Duodenal mucosa (tissue), 2 donors: ENCODE data around the gene MARCHF9.

ENCODE experiments used
- H3K27ac ChIP-seq: one replicate; pipeline ENCODE4 v1.7.0; 2013; ENCODE audit warnings: low read depth, low read length
- H3K27me3 ChIP-seq, 2 donors: one replicate each; pipeline ENCODE4 v1.7.0; 2013; ENCODE audit warnings: low read length in 2 of 2, control low read depth in 1 of 2; ENCODE audit not compliant: insufficient read depth in 2 of 2, control insufficient read depth in 1 of 2
- H3K36me3 ChIP-seq, 2 donors: one replicate each; pipeline ENCODE4 v1.7.0; 2013; ENCODE audit warnings: low read length in 2 of 2, control low read depth in 1 of 2; ENCODE audit not compliant: insufficient read depth in 2 of 2, control insufficient read depth in 1 of 2
- H3K4me1 ChIP-seq, 2 donors: one replicate each; pipeline ENCODE4 v1.7.0; 2013; ENCODE audit warnings: low read length in 2 of 2, control low read depth in 1 of 2; ENCODE audit not compliant: insufficient read depth in 2 of 2, control insufficient read depth in 1 of 2
- H3K4me3 ChIP-seq, 2 donors: one replicate each; pipeline ENCODE4 v1.7.0; 2013; ENCODE audit warnings: low read length in 2 of 2, low read depth in 1 of 2
- H3K9ac ChIP-seq, 2 donors: one replicate each; pipeline ENCODE4 v1.7.0; 2013; ENCODE audit warnings: low read length in 2 of 2, low read depth in 1 of 2
- H3K9me3 ChIP-seq, 2 donors: one replicate each; pipeline ENCODE4 v1.7.0; 2013; ENCODE audit warnings: low read length in 2 of 2, control low read depth in 1 of 2; ENCODE audit not compliant: control insufficient read depth in 1 of 2

Gene MARCHF9

GRCh38 chr12:57761391-57761998 is 6.6 kb downstream of the MARCHF9 start:
- Histone ChIP-seq H3K4me1 (peaks cover 15 to 28% of the 10 kb centered on the region in 2 donors), H3K27me3 (peaks cover 18 to 25% of the 10 kb centered on the region in 2 donors), H3K4me3 (no peak overlapping the region), H3K36me3 (peaks cover 0 to 14% of the 10 kb centered on the region in 2 donors), H3K9ac (no peak overlapping the region), H3K27ac (no peak overlapping the region), H3K9me3 (no peaks in the 10 kb centered on the region)

- no peak overlapping the region for H3K9ac ChIP-seq
- no peaks in the 10 kb centered on the region for H3K9me3 ChIP-seq
- peaks cover 19 to 29% of the 10 kb centered on the region in 2 donors for H3K4me1 ChIP-seq
- no peak overlapping the region for H3K27ac ChIP-seq
- H3K4me3 ChIP-seq: no peak overlapping the region
- peaks cover 0 to 14% of the 10 kb centered on the region in 2 donors for H3K36me3 ChIP-seq
- H3K27me3 ChIP-seq: peaks cover 25 to 33% of the 10 kb centered on the region in 2 donors
Observed at GRCh38 chr12:57762463-57762862, 7.6 kb downstream of the MARCHF9 start.

DNA sequence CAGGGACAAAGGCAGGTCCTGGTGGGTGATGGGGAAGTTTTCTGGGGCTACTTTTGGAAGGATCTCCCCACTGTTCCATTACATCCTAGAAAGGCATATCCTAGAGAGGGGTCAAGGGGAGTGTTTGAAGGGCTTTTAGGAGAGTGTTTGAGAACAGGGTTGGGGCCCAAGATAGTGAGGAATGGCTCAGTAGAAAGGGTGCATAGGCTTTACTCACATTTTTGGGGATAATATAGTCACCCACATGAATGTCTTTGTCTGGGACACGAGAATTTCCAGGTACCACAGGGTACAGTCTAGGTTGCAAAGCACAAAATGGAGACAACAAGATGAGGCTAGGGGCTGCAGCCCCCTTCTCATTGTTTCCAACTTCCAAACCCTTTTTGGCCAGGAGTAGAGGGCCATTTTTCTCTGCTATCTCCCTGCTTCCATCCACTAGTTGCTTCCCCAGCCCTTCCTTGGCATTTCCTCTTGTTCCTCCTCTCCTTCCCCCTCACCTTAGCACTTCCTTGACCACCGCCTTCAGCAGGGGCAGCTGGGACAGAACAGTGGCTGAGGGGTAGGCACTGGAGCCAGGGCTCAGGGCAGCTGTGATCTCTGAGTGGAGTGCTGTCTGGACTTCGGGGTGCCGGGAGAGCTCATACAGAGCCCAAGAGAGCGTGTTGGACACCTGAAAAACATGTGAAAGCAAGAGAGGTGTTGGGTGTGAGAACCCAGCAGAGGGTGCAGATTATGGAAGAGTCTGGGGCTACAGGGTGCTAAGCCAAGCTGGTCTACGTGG is 9.2 kb downstream of the MARCHF9 start:
- no peak overlapping the region for H3K27ac ChIP-seq
- H3K4me3 ChIP-seq: peak overlapping the region; percentile 77 to 83
- peak overlapping the region in 1 of 2 donors; percentile 67 for H3K9ac ChIP-seq
- peaks cover 0 to 11% of the 10 kb centered on the region in 2 donors for H3K36me3 ChIP-seq
- no peaks in the 10 kb centered on the region for H3K9me3 ChIP-seq
- peaks cover 19 to 29% of the 10 kb centered on the region in 2 donors for H3K4me1 ChIP-seq
- H3K27me3 ChIP-seq: peaks cover 25 to 33% of the 10 kb centered on the region in 2 donors

DNA sequence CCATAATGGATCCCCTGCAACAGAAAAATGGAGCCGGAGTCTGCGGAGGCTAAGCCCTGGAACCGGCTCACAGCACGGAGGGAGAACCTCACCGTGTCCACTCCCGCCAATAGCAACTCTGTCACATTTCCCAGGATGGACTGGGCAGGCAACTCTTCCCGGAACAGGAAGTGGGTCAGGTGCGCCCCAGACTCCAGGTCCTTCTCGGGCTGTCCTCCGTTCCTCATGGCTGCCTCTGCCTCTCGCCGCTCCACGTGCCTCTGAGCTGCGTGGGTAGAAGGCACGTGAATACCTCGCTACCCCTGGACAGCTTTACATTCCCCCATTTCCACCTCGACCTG is 9.7 kb downstream of the MARCHF9 start:
- H3K27ac ChIP-seq: no peak overlapping the region
- peaks cover 25 to 33% of the 10 kb centered on the region in 2 donors for H3K27me3 ChIP-seq
- H3K4me1 ChIP-seq: peaks cover 19 to 29% of the 10 kb centered on the region in 2 donors
- peaks cover 0 to 15% of the 10 kb centered on the region in 2 donors for H3K36me3 ChIP-seq
- H3K4me3 ChIP-seq: peak overlapping the region; percentile 77 to 83
- peak overlapping the region; percentile 53 to 67 for H3K9ac ChIP-seq
- H3K9me3 ChIP-seq: no peaks in the 10 kb centered on the region

DNA sequence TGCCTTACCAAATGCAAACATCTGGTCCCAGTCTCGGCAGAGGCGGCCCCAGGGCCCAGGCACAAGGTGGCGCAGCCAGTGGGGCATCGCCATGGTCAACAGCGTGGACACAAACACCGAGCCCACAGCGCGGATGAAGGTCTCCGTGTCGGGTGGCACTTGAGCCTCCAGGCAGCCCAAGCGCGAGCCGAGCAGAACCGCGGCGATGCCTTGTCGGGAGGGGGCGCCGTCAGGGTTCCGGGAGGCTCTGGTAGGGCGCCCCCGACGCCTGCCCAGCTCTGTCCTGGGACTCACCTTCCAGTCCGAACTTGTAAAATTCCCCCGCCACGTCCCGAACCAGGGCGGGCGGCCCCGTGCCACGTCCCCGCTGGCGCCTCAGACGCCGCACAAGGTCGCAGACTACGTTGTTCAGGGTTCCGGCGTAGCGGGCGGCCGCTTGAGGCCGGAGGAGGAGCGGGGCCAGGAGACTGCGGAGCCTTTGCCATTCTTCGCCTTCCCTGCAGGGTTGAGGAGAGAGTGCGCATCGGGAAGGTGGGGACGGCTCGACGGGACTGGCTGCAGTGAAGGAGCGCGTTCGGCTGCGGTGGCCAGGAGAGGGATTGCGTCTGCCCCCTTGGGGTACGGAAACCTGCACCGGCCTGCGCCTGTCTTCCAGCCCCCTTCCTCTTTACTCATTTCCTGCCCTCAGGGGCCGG is 10.2 kb downstream of the MARCHF9 start:
- Histone ChIP-seq H3K27ac (no peak overlapping the region), H3K27me3 (peaks cover 25 to 33% of the 10 kb centered on the region in 2 donors), H3K4me1 (peaks cover 19 to 29% of the 10 kb centered on the region in 2 donors), H3K9ac (peak overlapping the region; percentile 53 to 67), H3K36me3 (peaks cover 0 to 19% of the 10 kb centered on the region in 2 donors), H3K4me3 (peak overlapping the region; percentile 77 to 83), H3K9me3 (no peaks in the 10 kb centered on the region)

GRCh38 chr12:57765698-57766463 is 11.0 kb downstream of the MARCHF9 start:
- Histone ChIP-seq H3K27me3 (peaks cover 25 to 33% of the 10 kb centered on the region in 2 donors), H3K9me3 (no peaks in the 10 kb centered on the region), H3K9ac (peak overlapping the region; percentile 7 to 67), H3K4me3 (peak overlapping the region; percentile 77 to 83), H3K36me3 (peaks cover 5 to 19% of the 10 kb centered on the region in 2 donors), H3K27ac (no peak overlapping the region), H3K4me1 (peaks cover 23 to 32% of the 10 kb centered on the region in 2 donors)

- peaks cover 5 to 19% of the 10 kb centered on the region in 2 donors for H3K36me3 ChIP-seq
- peak within 1 kb of the TSS in 1 of 2 donors; percentile 32 for H3K9ac ChIP-seq
- no peaks in the 10 kb centered on the region for H3K9me3 ChIP-seq
- H3K27me3 ChIP-seq: peaks cover 25 to 33% of the 10 kb centered on the region in 2 donors
- H3K4me3 ChIP-seq: peak within 1 kb of the TSS; percentile 77 to 83
- no peak within 1 kb of the TSS for H3K27ac ChIP-seq
- H3K4me1 ChIP-seq: peaks cover 30 to 40% of the 10 kb centered on the region in 2 donors
Observed at GRCh38 chr12:57766464-57767304, 11.8 kb downstream of the MARCHF9 start, which contains the start of gene CYP27B1. TSS of gene CYP27B1 (minus strand) at chr12:57767078. CDS start at chr12:57767041, 37 bp downstream.

GRCh38 chr12:57767305-57767698 is 12.4 kb downstream of the MARCHF9 start:
- peaks cover 30 to 41% of the 10 kb centered on the region in 2 donors for H3K4me1 ChIP-seq
- H3K36me3 ChIP-seq: peaks cover 5 to 19% of the 10 kb centered on the region in 2 donors
- no peaks in the 10 kb centered on the region for H3K9me3 ChIP-seq
- peaks cover 25 to 33% of the 10 kb centered on the region in 2 donors for H3K27me3 ChIP-seq
- H3K4me3 ChIP-seq: peak overlapping the region in 1 of 2 donors; percentile 77
- no peak overlapping the region for H3K9ac ChIP-seq
- H3K27ac ChIP-seq: no peak overlapping the region

- Histone ChIP-seq H3K9me3 (no peaks in the 10 kb centered on the region), H3K4me3 (no peak overlapping the region), H3K4me1 (peaks cover 30 to 43% of the 10 kb centered on the region in 2 donors), H3K27me3 (peaks cover 25 to 33% of the 10 kb centered on the region in 2 donors), H3K36me3 (peaks cover 5 to 19% of the 10 kb centered on the region in 2 donors), H3K27ac (no peak overlapping the region), H3K9ac (no peak overlapping the region)
Observed at GRCh38 chr12:57767876-57768275, 13.0 kb downstream of the MARCHF9 start.
